Hepatic stellate cell (primary cell): Measurements from ENCODE around the gene PLCB1.
"Not testable (repeated sequence)": the region's sequence is repeated elsewhere in the genome, so short reads cannot be mapped to it uniquely, and the experiment has no call there.

Experiments used
- DNase-seq: peaks from one replicate; pipeline ENCODE4 v3.0.0; 2011; ENCODE audit warnings: low spot score

PLCB1 gene

GRCh38 chr20:8547035-8547650 is 415.1 kb downstream of the PLCB1 start:
- no peak for DNase-seq

GRCh38 chr20:8547968-8548588 is 416.0 kb downstream of the PLCB1 start:
- DNase-seq: no peak

- DNase-seq: no peak
Measured at GRCh38 chr20:8549192-8549591, 417.1 kb downstream of the PLCB1 start.

GRCh38 chr20:8557711-8558110 is 425.6 kb downstream of the PLCB1 start:
- no peak for DNase-seq

- no peak for DNase-seq
Measured at GRCh38 chr20:8562356-8562755, 430.3 kb downstream of the PLCB1 start.

GRCh38 chr20:8568075-8568474 is 436.0 kb downstream of the PLCB1 start:
- no peak for DNase-seq

- DNase-seq: no peak
Measured at GRCh38 chr20:8569766-8570165, 437.7 kb downstream of the PLCB1 start.

- DNase-seq: no peak
Measured at GRCh38 chr20:8571611-8572010, 439.5 kb downstream of the PLCB1 start.

GRCh38 chr20:8573686-8574085 is 441.6 kb downstream of the PLCB1 start:
- no peak for DNase-seq

GRCh38 chr20:8575114-8575513 is 443.0 kb downstream of the PLCB1 start:
- DNase-seq: no peak

- DNase-seq: no peak
Measured at GRCh38 chr20:8578161-8578865, 446.2 kb downstream of the PLCB1 start.

GRCh38 chr20:8579035-8579434 is 447.0 kb downstream of the PLCB1 start:
- DNase-seq: no peak

GRCh38 chr20:8581446-8582183 is 449.5 kb downstream of the PLCB1 start:
- DNase-seq: no peak

- no peak for DNase-seq
Measured at GRCh38 chr20:8583012-8583565, 451.0 kb downstream of the PLCB1 start.

GRCh38 chr20:8583566-8584043 is 451.5 kb downstream of the PLCB1 start:
- DNase-seq: no peak

- DNase-seq: no peak
Measured at GRCh38 chr20:8587251-8587650, 455.2 kb downstream of the PLCB1 start.

- no peak for DNase-seq
Measured at GRCh38 chr20:8587810-8588209, 455.7 kb downstream of the PLCB1 start.

GRCh38 chr20:8589956-8590355 is 457.9 kb downstream of the PLCB1 start:
- DNase-seq: peak; percentile 31

GRCh38 chr20:8600910-8601541 is 469.0 kb downstream of the PLCB1 start:
- not testable (repeated sequence) for DNase-seq

- DNase-seq: no peak
Measured at GRCh38 chr20:8601542-8601912, 469.5 kb downstream of the PLCB1 start.

GRCh38 chr20:8602389-8603116 is 470.5 kb downstream of the PLCB1 start:
- peak; percentile 9 for DNase-seq
